HL-60 (cell line): Measurements from ENCODE around the gene PIK3R2.

ENCODE experiments used
- GABPA ChIP-seq: IDR thresholded peaks from 2 replicates; pipeline ENCODE4 v1.6.1; 2012; ENCODE audit warnings: low read depth
- POLR2AphosphoS5 ChIP-seq: IDR thresholded peaks from 2 replicates; pipeline ENCODE4 v1.6.1; 2012; ENCODE audit warnings: low read depth
- SPI1 ChIP-seq: IDR thresholded peaks from 2 replicates; pipeline ENCODE4 v1.6.1; 2012; ENCODE audit warnings: low read depth, mild to moderate bottlenecking, borderline replicate concordance
- TF ChIP-seq, protein P1 (sequence below): IDR thresholded peaks from one replicate; pipeline ENCODE4 v1.5.1; 2011; ENCODE audit warnings: low read length, control low read depth, inconsistent platforms; ENCODE audit not compliant: insufficient read depth
- TF ChIP-seq, protein P2 (sequence below): IDR thresholded peaks from 2 replicates; pipeline ENCODE4 v1.6.1; 2012; ENCODE audit warnings: low read depth; ENCODE audit not compliant: insufficient replicate concordance

DNA sequence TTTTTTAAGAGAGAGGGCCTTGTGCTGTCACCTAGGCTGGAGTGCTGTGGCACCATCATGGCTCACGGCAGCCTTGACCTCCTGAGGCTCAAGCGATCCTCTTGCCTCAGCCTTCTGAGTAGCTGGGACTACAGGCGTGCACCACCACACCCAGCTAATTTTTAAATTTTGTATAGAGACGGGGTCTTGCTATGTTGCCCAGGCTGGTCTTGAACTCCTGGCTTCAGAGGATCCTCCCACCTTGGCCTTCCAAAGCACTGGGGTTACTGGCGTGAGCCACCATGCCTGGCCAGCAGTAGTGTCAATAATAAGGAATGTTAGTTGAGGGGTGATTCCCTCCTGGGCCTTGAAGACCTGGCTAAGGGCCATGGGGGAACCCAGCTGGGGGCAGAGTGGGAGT lies 31.8 kb upstream of the PIK3R2 start:
- TF ChIP-seq, protein P1, sequence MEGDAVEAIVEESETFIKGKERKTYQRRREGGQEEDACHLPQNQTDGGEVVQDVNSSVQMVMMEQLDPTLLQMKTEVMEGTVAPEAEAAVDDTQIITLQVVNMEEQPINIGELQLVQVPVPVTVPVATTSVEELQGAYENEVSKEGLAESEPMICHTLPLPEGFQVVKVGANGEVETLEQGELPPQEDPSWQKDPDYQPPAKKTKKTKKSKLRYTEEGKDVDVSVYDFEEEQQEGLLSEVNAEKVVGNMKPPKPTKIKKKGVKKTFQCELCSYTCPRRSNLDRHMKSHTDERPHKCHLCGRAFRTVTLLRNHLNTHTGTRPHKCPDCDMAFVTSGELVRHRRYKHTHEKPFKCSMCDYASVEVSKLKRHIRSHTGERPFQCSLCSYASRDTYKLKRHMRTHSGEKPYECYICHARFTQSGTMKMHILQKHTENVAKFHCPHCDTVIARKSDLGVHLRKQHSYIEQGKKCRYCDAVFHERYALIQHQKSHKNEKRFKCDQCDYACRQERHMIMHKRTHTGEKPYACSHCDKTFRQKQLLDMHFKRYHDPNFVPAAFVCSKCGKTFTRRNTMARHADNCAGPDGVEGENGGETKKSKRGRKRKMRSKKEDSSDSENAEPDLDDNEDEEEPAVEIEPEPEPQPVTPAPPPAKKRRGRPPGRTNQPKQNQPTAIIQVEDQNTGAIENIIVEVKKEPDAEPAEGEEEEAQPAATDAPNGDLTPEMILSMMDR: no peak
- TF ChIP-seq POLR2AphosphoS5: no peak
- TF ChIP-seq SPI1: no peak
- TF ChIP-seq, protein P2, sequence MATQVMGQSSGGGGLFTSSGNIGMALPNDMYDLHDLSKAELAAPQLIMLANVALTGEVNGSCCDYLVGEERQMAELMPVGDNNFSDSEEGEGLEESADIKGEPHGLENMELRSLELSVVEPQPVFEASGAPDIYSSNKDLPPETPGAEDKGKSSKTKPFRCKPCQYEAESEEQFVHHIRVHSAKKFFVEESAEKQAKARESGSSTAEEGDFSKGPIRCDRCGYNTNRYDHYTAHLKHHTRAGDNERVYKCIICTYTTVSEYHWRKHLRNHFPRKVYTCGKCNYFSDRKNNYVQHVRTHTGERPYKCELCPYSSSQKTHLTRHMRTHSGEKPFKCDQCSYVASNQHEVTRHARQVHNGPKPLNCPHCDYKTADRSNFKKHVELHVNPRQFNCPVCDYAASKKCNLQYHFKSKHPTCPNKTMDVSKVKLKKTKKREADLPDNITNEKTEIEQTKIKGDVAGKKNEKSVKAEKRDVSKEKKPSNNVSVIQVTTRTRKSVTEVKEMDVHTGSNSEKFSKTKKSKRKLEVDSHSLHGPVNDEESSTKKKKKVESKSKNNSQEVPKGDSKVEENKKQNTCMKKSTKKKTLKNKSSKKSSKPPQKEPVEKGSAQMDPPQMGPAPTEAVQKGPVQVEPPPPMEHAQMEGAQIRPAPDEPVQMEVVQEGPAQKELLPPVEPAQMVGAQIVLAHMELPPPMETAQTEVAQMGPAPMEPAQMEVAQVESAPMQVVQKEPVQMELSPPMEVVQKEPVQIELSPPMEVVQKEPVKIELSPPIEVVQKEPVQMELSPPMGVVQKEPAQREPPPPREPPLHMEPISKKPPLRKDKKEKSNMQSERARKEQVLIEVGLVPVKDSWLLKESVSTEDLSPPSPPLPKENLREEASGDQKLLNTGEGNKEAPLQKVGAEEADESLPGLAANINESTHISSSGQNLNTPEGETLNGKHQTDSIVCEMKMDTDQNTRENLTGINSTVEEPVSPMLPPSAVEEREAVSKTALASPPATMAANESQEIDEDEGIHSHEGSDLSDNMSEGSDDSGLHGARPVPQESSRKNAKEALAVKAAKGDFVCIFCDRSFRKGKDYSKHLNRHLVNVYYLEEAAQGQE: no peak
- no peak for TF ChIP-seq GABPA
